Measurements from ENCODE around the gene PMF1. TPM values are rescaled to one million over a fixed set of nuclear protein-coding genes. Genes with fewer than 3 reads are reported as not detected.
A peak's percentile ranks its signal among the peaks of the same experiment; 100 is the strongest.
"Not testable (repeated sequence)": the region's sequence is repeated elsewhere in the genome, so short reads cannot be mapped to it uniquely, and the experiment has no call there.

Gene PMF1
- polyA plus RNA-seq, 3 donors = 79.5 to 96.1 (median 93.1) TPM

DNA sequence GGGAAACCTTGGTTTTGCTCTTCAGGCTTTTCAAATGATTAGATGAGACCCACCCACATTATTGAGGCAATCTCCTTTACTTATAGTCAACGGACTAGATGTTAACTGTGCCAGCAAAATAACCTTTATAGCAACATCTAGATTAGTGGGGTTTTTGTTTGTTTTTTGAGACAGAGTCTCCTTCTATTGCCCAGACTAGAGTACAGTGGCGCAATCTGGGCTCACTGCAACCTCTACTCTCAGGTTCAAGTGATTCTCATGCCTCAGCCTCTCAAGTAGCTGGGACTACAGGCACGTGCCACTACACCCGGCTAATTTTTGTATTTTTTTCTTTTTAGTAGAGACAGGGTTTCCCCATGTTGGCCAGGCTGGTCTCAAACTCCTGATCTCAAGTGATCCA, 22.5 kb upstream of the PMF1 start:
- not testable (repeated sequence) for DNase-seq (ENCODE audit: extremely low read depth in 1 of 11, low read depth in 9 of 11, low spot score in 4 of 11)

DNA sequence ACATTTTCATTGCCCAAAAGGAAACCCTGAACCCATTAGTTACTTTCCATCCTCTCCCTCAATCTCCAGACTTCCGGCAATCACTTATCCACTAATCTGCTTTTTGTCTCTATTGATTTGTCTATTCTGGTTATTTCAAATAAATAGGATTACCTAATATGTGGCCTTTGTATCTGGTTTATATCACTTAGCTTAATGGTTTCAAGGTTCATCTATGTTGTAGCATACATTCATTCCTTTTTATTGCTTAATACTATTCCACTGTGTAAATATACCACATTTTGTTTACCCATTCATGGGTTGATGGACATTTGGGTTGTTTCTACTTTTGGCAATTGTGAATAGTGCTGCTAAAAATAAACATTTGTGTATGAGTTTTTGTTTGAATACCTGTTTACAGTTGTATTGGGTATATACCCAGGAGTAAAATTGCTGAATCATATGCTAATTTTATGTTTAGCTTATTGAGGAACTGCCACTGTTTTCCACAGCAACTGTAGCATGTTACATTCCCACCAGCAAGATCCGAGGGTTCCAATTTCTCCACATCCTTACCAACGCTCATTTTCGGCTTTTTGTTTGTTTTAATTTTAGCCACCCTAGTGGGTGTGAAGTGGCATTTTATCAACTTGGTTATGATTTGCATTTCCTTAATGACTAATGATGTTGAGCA, 21.4 kb upstream of the PMF1 start:
- DNase-seq (ENCODE audit: extremely low read depth in 1 of 11, low read depth in 9 of 11, low spot score in 4 of 11) = no peak

DNA sequence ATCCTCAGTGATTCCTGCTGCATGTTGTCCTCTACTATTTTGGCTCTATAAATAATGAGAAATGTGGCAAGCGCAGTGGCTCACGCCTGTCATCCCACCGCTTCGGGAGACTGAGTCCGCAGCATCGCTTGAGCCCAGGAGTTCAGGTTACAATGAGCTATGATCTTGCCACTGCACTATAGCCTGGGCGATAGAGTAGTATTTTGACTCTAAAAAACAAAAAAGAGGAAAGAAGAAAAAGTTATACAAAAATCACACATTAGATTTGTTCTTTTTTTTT, 19.7 kb upstream of the PMF1 start:
- DNase-seq (ENCODE audit: extremely low read depth in 1 of 11, low read depth in 9 of 11, low spot score in 4 of 11) = no peak

DNA sequence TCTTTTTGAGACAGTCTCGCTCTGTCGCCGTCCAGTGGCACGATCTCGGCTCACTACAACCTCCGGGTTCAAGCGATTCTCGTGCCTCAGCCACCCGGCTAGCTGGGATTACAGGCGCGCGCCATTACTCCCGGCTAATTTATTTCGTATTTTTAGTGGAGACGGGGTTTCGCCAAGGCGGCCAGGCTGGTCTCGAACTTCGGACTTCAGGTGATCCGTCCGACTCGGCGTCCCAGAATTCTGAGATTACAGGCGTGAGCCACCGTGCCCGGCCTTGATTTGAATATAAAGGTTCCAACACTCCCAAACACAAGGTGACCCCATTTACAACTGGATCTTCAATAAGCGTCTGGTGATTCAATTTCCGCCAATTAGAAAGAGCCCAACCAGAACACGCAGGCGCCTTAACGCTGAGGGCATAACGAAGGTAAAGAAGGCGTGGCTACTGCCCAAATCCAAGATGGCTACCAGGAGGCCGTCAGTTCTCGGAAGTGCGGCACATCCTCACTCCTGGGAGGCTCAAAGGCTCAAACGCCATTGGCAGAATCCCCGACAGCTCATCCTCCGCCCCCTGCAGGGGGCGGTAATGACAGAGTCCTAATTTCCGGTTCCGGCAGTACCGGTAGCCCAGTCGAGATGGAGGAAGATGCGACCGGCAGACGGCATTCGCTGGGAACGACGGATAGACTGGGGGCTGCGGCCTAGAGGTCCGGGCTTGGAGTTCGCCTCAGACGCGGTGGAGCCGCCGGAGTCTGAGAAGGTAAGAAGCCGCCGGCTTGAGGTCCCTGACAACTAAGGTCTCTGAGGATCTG, 19.1 kb upstream of the PMF1 start, which contains the start of gene SLC25A44:
TSS of gene SLC25A44 (plus strand) at position 617 of the 812 bp plus-strand sequence. CDS start 5,744 bp downstream, outside the sequence.
- peak; percentile 97 to 99 (median 98) for DNase-seq (ENCODE audit: extremely low read depth in 1 of 11, low read depth in 9 of 11, low spot score in 4 of 11)

DNA sequence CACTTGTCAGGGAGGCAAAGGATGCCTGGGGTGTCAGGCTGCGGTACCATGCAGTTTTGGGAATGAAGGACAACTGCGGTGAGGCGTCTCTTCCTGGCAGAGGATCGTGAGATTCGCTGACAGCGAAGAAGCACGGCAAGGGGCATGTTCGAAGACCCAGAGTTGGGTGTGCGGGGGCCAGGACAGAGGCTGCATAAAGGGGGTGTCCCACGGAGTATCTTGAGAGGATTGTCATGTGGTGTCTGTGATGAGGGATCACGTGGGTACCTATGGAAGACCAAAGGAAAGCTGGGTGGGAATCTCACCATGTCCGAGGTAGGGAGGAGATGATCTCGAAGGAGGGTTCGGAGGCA, 18.5 kb upstream of the PMF1 start:
- DNase-seq (ENCODE audit: extremely low read depth in 1 of 11, low read depth in 9 of 11, low spot score in 4 of 11) = no peak

DNA sequence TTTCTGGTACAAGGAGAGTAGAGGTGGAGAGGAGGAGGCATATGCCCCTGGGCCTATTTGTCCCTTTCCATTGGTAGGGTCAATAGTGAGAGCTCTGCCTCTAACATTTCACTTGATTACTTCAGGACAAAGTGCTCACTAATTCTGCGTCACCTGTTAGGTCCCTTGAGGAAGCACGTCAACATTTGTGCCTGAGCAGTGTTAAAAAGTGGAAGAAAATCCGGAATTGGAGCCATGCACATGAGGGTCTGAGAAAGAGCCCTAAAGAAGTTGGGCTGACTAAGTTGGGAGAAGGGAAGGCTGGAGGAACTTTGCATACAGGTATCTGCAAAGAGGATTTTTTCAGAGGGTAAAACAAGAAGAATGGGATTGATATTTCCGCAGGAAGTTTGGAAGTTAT, 17.0 kb upstream of the PMF1 start:
- DNase-seq (ENCODE audit: extremely low read depth in 1 of 11, low read depth in 9 of 11, low spot score in 4 of 11) = no peak

DNA sequence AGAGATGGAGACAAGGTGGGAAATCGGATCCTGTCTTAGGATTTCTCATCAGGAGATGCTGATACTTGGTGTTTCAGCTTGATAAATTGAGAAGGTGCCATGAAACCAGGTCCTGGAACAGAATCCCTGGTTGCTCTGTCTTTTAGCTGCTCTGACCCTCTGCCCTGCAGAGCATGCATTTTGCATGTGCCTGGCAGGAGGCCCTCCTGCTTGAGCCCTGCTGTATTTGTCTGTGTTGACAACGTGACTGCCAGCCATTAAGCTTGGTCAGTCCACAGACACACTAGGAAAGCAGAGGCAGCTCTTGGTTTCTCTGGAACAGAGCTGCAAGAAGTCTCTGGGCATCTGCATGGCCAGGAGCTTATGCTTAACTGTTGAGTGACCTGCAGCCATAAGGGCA, 16.4 kb upstream of the PMF1 start:
- no peak for DNase-seq (ENCODE audit: extremely low read depth in 1 of 11, low read depth in 9 of 11, low spot score in 4 of 11)

DNA sequence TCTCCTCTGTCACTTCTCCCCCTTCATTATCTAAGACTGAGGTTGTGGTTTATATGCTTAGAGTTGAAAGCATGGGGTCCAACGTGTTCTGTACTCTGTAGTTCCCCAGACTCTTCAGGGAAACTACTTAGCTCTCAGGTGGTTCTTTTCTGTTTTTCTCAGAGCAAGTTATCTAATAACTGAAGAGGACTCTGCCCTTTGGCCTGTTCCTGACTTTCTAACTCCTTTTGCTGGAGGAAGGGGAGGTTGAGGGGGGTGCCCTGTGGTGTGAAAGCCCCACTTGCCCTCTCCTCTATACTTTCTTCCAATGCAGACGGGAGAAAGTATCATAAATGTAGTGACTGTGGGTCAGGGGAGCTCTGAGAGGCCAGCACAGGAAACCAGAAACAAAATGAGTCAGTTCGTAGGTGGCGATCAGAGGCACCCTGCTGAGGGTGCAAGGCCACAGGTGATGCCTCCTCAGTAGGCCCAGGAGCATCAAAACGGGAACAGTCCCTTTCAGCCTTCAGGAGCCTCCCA, 13.9 kb upstream of the PMF1 start:
- no peak for DNase-seq (ENCODE audit: extremely low read depth in 1 of 11, low read depth in 9 of 11, low spot score in 4 of 11)

DNA sequence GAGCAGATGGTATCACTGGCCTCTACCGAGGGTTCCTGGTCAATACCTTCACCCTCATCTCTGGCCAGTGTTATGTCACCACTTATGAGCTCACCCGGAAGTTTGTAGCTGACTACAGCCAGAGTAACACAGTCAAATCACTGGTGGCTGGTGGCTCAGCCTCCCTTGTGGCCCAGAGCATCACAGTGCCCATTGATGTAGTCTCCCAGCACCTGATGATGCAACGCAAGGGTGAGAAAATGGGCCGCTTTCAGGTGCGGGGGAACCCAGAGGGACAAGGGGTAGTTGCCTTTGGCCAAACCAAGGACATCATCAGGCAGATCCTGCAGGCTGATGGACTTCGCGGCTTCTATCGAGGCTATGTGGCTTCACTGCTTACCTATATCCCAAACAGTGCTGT, 12.8 kb upstream of the PMF1 start:
- DNase-seq (ENCODE audit: extremely low read depth in 1 of 11, low read depth in 9 of 11, low spot score in 4 of 11) = no peak

DNA sequence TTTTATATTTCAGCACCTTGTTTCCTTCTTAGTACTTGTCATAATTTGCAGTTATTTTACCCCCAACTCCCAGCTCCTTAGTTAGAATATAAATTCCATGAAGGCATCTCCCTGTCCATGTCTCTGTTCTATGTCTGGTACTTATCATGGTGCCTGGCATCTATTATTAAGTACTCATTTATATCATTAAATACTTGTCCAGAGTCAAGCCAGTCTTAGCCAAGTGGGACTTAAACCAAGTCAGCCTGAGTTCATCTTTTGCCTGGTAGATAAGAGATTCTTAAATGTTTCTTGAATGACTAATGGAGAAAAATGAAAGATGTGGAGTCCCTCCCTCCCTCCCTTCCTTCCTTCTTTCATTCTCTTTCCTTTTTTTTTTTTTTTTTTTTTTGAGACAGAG, 9.5 kb upstream of the PMF1 start:
- no peak for DNase-seq (ENCODE audit: extremely low read depth in 1 of 11, low read depth in 9 of 11, low spot score in 4 of 11)

DNA sequence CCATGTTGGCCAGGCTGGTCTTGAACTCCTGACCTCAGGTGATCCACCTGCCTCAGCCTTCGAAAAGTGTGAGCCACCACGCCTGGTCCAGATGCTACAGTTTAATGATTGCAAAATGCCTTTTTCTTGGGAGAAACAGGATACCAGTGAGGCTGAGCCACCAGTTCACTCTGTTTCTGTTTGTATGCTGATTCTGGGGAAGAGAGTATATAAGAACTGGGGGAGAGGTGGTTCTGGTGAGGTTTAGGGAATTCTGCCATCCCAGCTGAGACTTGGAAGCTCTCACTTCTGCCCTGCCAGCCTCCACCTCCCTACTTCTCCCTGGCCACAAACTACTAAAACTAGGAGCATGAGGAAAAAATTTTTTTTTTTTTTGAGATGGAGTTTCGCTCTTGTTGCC, 8.1 kb upstream of the PMF1 start:
- no peak for DNase-seq (ENCODE audit: extremely low read depth in 1 of 11, low read depth in 9 of 11, low spot score in 4 of 11)

DNA sequence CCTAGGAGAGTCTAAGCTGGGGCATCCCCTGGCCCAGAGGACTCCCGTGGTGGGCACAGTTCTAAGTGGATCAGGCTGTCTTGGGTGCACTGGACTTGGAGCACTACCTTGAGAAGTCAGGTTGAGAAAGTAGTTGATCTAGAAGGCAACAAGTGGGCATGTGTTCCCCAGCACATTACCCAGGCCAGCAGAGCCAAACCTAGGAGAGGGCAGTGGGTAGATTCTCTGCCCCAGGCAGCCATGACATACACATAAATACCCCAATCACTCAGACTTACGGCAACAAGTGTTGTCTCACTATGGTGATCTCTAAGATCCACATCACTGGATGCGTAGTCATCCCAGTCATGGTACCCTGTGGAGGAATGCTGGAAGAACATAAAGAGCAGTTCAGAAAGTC, 1.6 kb upstream of the PMF1 start:
- DNase-seq (ENCODE audit: extremely low read depth in 1 of 11, low read depth in 9 of 11, low spot score in 4 of 11) = no peak

DNA sequence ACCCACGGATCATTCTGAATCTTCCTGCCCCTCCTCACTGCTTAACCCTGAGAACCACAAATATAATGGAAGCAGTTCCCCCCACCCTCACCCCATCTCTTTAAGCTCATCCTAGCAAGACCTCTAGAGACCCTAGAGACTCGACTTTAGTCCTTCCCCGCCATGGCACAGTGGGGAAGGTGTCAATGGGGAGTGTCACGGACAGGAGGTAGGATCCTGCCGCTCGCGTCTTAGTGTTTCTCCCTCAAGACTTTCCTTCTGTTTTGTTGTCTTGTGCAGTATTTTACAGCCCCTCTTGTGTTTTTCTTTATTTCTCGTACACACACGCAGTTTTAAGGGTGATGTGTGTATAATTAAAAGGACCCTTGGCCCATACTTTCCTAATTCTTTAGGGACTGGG, 677 bp upstream of the PMF1 start:
- DNase-seq (ENCODE audit: extremely low read depth in 1 of 11, low read depth in 9 of 11, low spot score in 4 of 11) = no peak

DNA sequence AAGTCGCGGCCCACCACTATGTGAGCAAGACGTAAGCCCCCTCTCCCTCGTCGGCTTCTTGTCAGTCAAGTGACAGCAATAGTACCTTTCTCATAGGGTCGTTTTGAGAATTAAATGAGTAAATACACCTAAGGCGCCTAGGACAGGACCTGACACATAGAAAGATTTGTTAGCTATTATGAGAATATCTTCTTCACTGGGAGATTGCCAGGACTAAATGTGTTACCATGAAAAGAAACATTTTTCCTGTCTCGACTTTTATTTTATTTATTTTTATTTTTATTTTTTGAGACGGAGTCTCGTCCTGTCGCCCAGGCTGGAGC, 798 bp downstream of the PMF1 start:
- no peak for DNase-seq (ENCODE audit: extremely low read depth in 1 of 11, low read depth in 9 of 11, low spot score in 4 of 11)

DNA sequence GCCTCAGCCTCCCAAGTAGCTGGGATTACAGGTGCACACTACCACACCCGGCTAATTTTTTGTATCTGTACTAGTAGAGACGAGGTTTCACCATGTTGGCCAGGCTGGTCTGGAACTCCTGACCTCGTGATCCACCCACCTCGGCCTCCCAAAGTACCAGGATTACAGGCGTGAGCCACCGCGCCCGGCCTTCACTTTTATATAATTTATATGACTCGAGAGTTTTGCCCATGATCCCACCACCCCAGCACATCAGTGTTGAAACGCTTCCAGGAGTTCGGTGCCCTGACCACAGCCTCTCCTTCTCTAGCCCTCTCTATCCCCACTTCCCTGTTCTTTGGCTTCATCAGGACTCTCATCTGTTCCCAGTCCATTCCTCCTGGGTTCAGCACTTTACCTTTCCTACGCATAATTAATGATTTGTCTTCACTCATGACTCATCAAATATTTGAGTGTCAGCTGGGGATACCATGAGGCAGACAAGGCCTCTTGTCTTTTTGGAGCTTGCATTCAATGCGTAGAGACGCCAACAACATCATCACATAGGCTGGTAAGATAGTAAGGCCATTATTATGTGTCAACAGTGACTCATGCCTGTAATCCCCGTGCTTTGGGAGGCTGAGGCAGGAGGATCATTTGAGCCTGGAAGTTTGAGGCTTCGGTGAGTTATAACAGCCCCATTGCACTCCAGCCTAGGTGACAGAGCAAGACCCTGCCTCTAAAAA, 1.4 kb downstream of the PMF1 start:
- DNase-seq (ENCODE audit: extremely low read depth in 1 of 11, low read depth in 9 of 11, low spot score in 4 of 11) = no peak

DNA sequence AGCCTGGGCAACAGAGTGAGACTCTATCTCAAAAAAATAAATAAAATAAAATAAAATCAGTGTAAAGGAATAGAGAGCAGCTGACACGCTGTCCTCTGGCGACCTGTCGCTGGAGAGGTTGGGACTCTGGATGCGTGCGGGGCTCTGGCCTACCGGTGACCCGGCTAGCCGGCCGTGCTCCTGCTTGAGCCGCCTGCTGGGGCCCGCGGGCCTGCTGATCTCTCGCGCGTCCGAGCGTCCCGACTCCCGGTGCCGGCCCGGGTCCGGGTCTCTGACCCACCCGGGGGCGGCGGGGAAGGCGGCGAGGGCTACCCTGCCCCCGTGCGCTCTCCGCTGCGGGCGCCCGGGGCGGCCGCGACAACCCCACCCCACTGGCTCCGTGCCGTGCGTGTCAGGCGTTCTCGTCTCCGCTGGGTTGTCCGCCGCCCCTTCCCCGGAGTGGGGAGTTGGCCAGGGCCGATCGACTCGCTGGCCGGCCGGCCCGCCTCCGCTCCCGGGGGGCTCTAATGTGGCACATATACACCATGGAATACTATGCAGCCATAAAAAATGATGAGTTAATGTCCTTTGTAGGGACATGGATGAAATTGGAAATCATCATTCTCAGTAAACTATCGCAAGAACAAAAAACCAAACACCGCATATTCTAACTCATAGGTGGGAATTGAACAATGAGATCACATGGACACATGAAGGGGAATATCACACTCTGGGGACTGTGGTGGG, 3.7 kb downstream of the PMF1 start:
- not testable (repeated sequence) for DNase-seq (ENCODE audit: extremely low read depth in 1 of 11, low read depth in 9 of 11, low spot score in 4 of 11)

DNA sequence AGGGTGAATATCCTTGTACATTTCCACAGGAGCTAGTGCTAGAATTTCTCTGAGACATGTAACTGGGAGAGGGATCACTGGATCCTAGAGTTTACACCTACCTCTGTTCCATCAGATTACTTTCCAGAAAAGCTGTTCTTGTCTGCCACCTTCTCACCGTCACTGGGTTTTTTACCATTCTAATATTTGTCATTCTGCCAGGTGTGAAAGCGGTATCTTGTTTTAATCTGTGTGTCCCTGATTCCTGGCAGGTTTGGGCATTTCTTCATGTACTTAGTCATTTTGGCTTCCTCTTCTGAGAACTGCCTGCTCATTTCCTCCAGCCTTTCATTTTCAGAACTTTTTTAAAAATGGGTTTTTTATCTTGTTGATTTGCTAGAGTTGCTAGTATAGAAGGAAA, 5.1 kb downstream of the PMF1 start:
- DNase-seq (ENCODE audit: extremely low read depth in 1 of 11, low read depth in 9 of 11, low spot score in 4 of 11) = no peak

DNA sequence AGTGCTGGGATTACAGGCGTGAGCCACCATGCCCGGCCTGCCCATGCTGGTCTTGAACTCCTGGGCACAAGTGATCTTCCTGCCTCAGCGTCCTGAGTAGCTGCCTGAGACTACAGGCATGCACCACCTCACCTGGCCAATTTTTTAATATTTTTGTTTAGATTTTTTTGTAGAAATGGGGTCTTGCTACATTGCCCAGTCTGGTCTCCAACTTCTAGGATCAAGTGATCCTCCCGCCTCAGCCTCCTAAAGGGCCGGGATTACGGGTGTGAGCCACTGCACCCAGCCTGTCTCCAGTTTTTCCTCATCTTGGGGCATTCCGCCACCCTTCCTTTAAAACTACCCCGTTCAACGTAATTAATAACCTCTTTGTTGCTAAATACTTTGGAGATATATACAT, 7.4 kb downstream of the PMF1 start:
- no peak for DNase-seq (ENCODE audit: extremely low read depth in 1 of 11, low read depth in 9 of 11, low spot score in 4 of 11)

DNA sequence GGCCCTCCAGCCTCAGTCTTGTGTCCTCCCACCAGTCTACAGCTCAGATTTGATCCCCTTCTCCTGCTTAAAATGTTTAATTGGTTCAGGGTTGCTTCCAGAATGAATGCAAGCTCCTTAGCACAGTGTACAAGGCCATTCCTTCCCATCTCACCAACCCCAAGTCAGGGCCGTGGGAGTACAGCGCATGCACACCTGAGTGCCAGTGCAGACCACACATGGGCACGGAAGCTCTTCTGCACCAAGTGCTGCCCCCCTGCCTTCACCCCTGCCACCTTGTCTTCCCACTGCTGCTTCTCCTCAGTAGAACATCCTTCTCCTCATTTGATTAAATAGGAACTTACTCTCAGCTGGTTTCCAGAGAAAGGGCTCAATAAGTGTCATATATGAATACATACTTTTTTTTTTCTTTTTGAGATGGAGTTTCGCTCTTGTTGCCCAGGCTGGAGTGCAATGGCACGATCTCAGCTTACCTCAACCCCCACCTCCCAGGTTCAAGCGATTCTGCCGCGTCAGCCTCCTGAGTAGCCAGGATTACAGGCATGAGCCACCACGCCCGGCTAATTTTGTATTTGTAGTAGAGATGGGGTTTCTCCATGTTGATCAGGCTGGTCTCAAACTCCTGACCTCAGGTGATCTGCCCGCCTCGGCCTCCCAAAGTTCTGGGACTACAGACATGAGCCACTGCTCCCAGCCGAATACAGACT, 9.3 kb downstream of the PMF1 start:
- no peak for DNase-seq (ENCODE audit: extremely low read depth in 1 of 11, low read depth in 9 of 11, low spot score in 4 of 11)

Data from renal cortex interstitium (tissue), 11 donors.